GM12878 (cell line): ENCODE measurements around the gene ABCA2.

ENCODE experiments used
- ATF2 ChIP-seq: IDR thresholded peaks from 2 replicates; pipeline ENCODE4 v1.6.1; 2012; ENCODE audit warnings: low read length, inconsistent platforms
- MAX ChIP-seq: IDR thresholded peaks from 2 replicates; pipeline ENCODE4 v1.6.1; 2012; ENCODE audit warnings: low read depth, low read length, improper control_type of control experiment
- TAF1 ChIP-seq: IDR thresholded peaks from 2 replicates; pipeline ENCODE4 v1.6.1; 2011; ENCODE audit warnings: mild to moderate bottlenecking, low read depth, low read length, borderline replicate concordance
- ZNF274 ChIP-seq: IDR thresholded peaks from one replicate; pipeline ENCODE4 v1.8.0; 2011; ENCODE audit not compliant: insufficient read length, insufficient read depth

GRCh38 chr9:136995362-136995761, 32.7 kb downstream of the ABCA2 start:
- TF ChIP-seq ZNF274 (no peak), MAX (no peak), ATF2 (no peak), TAF1 (no peak)
